Muscle of arm (tissue), 12 donors: Measurements from ENCODE around the gene NPFFR1. TPM values are rescaled to one million over a fixed set of nuclear protein-coding genes. Genes with fewer than 3 reads are reported as not detected.
"Not testable (repeated sequence)": the region's sequence is repeated elsewhere in the genome, so short reads cannot be mapped to it uniquely, and the experiment has no call there.

Experiments used
- DNase-seq: peaks from one replicate; pipeline ENCODE4 v3.0.0-alpha.2; 2013
- polyA plus RNA-seq, 12 donors: library from polyadenylated mRNA; unstranded; fragments of 120-200 nt; gene quantifications; one replicate each; pipeline ENCODE4 v1.2.1, GENCODE V29; 2013; ENCODE audit not compliant: insufficient read length in 12 of 12

The NPFFR1 gene
- polyA plus RNA-seq, 12 donors: 0.04 to 0.23 (median 0.05) TPM; not detected in 3

GRCh38 chr10:70286616-70287015 is 2.8 kb upstream of the NPFFR1 start:
- no peak for DNase-seq

GRCh38 chr10:70285476-70285831 is 1.6 kb upstream of the NPFFR1 start:
- DNase-seq: no peak

GRCh38 chr10:70284542-70285475 is 1.0 kb upstream of the NPFFR1 start:
- no peak for DNase-seq

- DNase-seq: no peak
These were observed 746 bp downstream of the NPFFR1 start for GRCh38 chr10:70283071-70283444.

- no peak for DNase-seq
These were observed 2.2 kb downstream of the NPFFR1 start for GRCh38 chr10:70281609-70282008.

GRCh38 chr10:70280099-70280498 is 3.7 kb downstream of the NPFFR1 start:
- no peak for DNase-seq

GRCh38 chr10:70277396-70278030 is 6.3 kb downstream of the NPFFR1 start:
- DNase-seq: no peak

- no peak for DNase-seq
These were observed 9.2 kb downstream of the NPFFR1 start for GRCh38 chr10:70274643-70275042.

- no peak for DNase-seq
These were observed 10.9 kb downstream of the NPFFR1 start for GRCh38 chr10:70272925-70273316.

GRCh38 chr10:70271996-70272924 is 11.5 kb downstream of the NPFFR1 start:
- DNase-seq: no peak

- no peak for DNase-seq
These were observed 12.9 kb downstream of the NPFFR1 start for GRCh38 chr10:70270952-70271351.

GRCh38 chr10:70269741-70270140 is 14.1 kb downstream of the NPFFR1 start:
- DNase-seq: no peak

GRCh38 chr10:70268376-70268775 is 15.4 kb downstream of the NPFFR1 start:
- DNase-seq: no peak

- no peak for DNase-seq
These were observed 16.5 kb downstream of the NPFFR1 start for GRCh38 chr10:70267161-70267933.

GRCh38 chr10:70266701-70267100 is 17.1 kb downstream of the NPFFR1 start:
- no peak for DNase-seq

GRCh38 chr10:70266056-70266455 is 17.7 kb downstream of the NPFFR1 start:
- DNase-seq: no peak

- DNase-seq: no peak
These were observed 18.6 kb downstream of the NPFFR1 start for GRCh38 chr10:70265032-70265689.

- DNase-seq: no peak
These were observed 23.1 kb downstream of the NPFFR1 start for GRCh38 chr10:70260734-70261133.

GRCh38 chr10:70260259-70260658 is 23.5 kb downstream of the NPFFR1 start:
- DNase-seq: no peak

- DNase-seq: no peak
These were observed 25.6 kb downstream of the NPFFR1 start for GRCh38 chr10:70258216-70258615.

GRCh38 chr10:70257816-70258215 is 26.0 kb downstream of the NPFFR1 start:
- not testable (repeated sequence) for DNase-seq
